Epithelial cell of esophagus (primary cell): Measurements from ENCODE around the gene ZNF189.

Source experiments
- DNase-seq: peaks from one replicate; pipeline ENCODE4 v3.0.0; 2010; ENCODE audit warnings: low read depth
- H3K4me3 ChIP-seq: 2 replicates; pipeline ENCODE4 v1.5.1; 2011; ENCODE audit warnings: mild to moderate bottlenecking, low read length, control low read depth
- CTCF ChIP-seq: IDR thresholded peaks from 2 replicates; pipeline ENCODE4 v1.5.1; 2011; ENCODE audit warnings: low read depth, mild to moderate bottlenecking, low read length, control low read depth, inconsistent platforms; ENCODE audit not compliant: insufficient read depth; ENCODE audit errors: missing control alignments

The ZNF189 gene

GRCh38 chr9:101398068-101398929, at the start of gene ZNF189, which contains the start of gene MRPL50:
ZNF189 (plus strand) TSS chr9:101398851; CDS start chr9:101399157, 306 bp downstream.
MRPL50 (minus strand) TSS chr9:101398618; CDS start chr9:101398592, 26 bp downstream.
- H3K4me3 ChIP-seq: peak within 1 kb of the TSS; percentile 93
- DNase-seq: peak; percentile 100
- no peak for TF ChIP-seq CTCF

GRCh38 chr9:101350285-101350684, 48.4 kb upstream of the ZNF189 start:
- no peak for TF ChIP-seq CTCF
- no peak overlapping the region for H3K4me3 ChIP-seq
- DNase-seq: no peak

- no peak for TF ChIP-seq CTCF
- H3K4me3 ChIP-seq: no peak overlapping the region
- no peak for DNase-seq
Observed at GRCh38 chr9:101352892-101353463, 45.7 kb upstream of the ZNF189 start.

GRCh38 chr9:101353683-101354082, 45.0 kb upstream of the ZNF189 start:
- H3K4me3 ChIP-seq: no peak overlapping the region
- DNase-seq: no peak
- TF ChIP-seq CTCF: no peak

- TF ChIP-seq CTCF: no peak
- no peak overlapping the region for H3K4me3 ChIP-seq
- peak; percentile 42 for DNase-seq
Observed at GRCh38 chr9:101354143-101354764, 44.4 kb upstream of the ZNF189 start.

GRCh38 chr9:101354765-101355708, 43.6 kb upstream of the ZNF189 start:
- no peak for TF ChIP-seq CTCF
- no peak overlapping the region for H3K4me3 ChIP-seq
- DNase-seq: no peak
